ENCODE results near the gene AANAT.

DNA sequence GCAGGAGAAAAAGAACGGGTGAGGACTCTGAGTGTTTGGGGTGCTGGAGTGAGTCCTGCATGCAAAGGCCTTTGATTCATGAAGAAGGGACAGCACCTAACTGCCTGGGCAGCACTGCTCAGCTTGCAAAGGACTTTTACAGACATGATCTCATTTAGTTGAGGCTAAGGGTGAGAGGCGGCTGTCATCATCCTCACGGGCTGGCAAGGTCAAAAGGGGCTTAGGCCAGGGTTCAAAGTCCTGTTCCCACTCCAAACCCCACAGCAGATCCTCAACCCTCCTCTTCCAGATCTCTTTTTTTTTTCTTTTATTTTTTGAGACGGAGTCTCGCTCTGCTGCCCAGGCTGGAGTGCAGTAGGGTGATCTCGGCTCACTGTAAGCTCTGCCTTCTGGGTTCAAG is 29.1 kb downstream of the AANAT start:
- TF ChIP-seq, protein P1, sequence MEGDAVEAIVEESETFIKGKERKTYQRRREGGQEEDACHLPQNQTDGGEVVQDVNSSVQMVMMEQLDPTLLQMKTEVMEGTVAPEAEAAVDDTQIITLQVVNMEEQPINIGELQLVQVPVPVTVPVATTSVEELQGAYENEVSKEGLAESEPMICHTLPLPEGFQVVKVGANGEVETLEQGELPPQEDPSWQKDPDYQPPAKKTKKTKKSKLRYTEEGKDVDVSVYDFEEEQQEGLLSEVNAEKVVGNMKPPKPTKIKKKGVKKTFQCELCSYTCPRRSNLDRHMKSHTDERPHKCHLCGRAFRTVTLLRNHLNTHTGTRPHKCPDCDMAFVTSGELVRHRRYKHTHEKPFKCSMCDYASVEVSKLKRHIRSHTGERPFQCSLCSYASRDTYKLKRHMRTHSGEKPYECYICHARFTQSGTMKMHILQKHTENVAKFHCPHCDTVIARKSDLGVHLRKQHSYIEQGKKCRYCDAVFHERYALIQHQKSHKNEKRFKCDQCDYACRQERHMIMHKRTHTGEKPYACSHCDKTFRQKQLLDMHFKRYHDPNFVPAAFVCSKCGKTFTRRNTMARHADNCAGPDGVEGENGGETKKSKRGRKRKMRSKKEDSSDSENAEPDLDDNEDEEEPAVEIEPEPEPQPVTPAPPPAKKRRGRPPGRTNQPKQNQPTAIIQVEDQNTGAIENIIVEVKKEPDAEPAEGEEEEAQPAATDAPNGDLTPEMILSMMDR (conservative IDR thresholded peaks at IDR 0.05; ENCODE audit: low read length), result no peak
- no peak for TF ChIP-seq EZH2phosphoT487 (IDR thresholded peaks at IDR 0.05; ENCODE audit: borderline replicate concordance, low read depth, low read length)

All from OCI-LY7 (cell line).